IPS-11a (cell line): ENCODE data around the gene PSMC3IP.
A peak's percentile ranks its signal among the peaks of the same experiment; 100 is the strongest.
"Not testable (repeated sequence)": the region's sequence is repeated elsewhere in the genome, so short reads cannot be mapped to it uniquely, and the experiment has no call there.

Experiments used
- H3K4me3 ChIP-seq: one replicate; pipeline ENCODE4 v1.5.1; 2013; ENCODE audit warnings: low read depth, low read length, control low read depth

PSMC3IP gene

DNA sequence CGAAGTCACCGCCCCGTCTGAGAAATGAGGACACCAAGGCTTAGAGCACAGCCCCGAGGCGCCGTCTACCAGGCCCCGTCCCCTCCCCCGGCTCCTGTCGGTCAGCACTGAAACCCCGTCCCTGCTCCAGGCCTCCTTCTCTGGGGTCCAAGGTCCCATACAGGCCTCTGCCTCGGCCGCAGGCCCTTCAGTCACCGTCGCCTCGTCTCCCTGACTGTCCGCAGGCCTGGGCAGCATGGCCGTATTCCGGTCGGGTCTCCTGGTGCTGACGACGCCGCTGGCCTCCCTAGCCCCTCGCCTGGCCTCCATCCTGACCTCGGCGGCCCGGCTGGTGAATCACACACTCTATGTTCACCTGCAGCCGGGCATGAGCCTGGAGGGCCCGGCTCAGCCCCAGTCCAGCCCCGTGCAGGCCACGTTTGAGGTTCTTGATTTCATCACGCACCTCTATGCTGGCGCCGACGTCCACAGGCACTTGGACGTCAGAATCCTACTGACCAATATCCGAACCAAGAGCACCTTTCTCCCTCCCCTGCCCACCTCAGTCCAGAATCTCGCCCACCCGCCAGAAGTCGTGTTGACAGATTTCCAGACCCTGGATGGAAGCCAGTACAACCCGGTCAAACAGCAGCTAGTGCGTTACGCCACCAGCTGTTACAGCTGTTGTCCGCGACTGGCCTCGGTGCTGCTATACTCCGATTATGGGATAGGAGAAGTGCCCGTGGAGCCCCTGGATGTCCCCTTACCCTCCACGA lies 15.0 kb downstream of the PSMC3IP start:
- H3K4me3 ChIP-seq, result peak overlapping the region; percentile 94

DNA sequence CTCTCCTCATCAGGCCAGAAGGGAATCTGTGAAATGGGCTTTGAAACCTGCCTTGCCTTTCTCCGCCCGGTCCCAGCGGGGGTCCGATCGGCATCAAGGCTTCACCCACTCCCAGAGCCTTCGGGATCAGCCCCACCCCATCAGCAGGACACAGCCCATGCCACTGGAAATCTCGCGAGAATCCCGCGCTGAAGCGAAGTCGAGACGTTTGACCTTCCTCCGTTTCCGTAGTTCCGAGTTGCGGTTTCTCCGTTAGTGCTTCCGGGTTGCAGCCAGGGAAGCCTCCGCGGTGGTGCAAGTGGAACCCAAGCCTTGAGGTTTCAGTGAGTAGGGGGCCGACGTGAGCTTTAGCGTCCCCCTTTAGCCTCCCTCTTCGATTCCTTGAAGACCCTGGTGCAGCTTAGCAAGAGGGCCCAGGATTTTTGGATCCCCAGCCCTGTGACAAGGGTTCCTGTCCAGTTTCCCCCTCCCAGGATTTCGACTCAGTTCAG lies 15.6 kb downstream of the PSMC3IP start, which contains the start of gene COASY:
COASY (plus strand) TSS at position 252 of the 491 bp plus-strand sequence. CDS start 475 bp downstream, outside the sequence.
- H3K4me3 ChIP-seq, result peak within 1 kb of the TSS; percentile 94

DNA sequence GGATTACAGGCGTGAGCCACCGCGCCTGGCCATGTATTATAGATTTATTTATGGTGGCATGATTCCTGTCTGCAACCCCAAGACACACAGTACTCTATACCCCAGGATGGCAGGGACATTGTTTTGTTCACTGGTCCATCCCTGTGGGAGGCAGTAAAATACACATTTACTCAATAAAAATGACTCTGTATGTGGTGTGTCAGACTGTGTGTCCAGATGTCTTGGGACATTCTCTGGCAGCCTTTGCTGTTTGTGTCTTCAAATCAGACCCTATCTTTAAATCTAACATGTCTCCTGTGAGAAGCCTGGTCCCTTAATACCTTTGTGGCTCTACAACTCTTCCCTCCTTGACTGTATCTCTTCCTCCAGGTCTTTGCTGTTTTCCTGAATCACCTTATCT lies 17.3 kb downstream of the PSMC3IP start:
- no peak overlapping the region for H3K4me3 ChIP-seq

DNA sequence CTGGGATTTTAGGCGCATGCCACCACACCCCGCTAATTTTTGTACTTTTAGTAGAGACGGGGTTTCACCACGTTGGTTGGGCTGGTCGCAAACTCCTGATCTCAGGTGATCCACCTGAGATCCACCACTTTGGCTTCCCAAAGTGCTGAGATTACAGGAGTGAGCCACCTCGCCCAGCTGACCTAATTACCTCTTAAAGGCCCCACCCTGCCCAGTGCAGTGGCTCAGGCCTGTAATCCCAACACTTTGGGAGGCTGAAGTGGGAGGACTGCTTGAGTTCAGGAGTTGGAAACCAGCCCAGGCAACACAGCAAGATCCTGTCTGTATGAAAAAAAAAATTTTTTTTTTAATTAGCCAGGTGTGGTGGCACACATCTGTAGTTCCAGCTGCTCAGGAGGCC lies 18.5 kb downstream of the PSMC3IP start:
- H3K4me3 ChIP-seq, result no peak overlapping the region

DNA sequence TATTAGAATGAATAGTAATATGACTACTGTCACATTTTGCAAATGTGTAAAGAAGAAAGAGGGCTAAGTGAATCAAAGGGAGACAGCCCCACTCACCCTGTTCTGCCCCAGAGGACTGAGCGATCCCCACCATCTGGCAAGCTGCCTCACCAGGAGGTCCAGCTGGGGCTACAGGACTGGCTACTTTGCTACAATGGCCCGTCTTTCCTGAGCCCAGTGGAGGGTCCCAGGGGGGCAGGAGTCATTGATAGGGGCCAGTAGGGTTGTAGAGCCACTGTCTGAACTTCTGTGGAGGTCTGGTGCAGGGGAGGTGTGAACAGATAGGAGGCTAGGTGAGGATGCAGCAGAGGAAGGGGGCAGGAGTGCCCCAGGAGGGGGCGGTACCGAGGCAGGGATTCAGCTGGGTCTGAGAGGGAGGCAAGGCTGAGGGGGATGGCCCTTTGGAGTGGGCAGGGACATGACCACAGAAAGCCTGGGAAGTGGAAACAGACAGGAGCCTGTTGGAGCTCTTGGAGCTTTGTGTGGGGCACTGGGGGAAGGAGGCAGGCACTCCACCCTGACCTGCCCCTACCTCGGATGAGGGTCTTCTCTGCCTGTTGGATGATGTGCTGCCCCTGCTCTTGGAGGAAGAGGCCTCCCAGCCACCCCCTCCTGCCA lies 21.4 kb downstream of the PSMC3IP start:
- not testable (repeated sequence) for H3K4me3 ChIP-seq

DNA sequence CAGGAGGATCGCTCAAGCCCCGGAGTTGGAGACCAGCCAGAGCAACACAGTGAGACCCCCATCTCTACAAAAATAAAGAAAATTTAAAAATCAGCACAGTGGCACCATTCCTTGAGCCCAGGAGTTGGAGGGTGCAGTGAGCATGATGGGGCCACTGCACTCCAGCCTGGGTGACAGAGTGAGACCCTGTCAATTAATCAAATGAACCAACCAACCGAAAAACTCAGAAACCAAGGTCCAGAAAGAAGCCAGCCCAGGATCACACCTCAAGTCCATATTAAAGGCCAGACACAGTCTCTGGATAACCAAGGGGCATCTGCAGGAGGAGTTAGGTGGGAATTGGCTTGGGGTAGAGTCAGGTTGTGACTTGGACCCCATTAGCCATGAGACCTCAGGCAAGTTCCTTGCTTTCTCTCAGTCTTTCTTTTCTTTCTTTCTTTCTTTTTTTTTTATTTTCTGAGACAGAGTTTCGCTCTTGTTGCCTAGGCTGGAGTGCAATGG lies 22.4 kb downstream of the PSMC3IP start:
- H3K4me3 ChIP-seq, result peak overlapping the region; percentile 89

DNA sequence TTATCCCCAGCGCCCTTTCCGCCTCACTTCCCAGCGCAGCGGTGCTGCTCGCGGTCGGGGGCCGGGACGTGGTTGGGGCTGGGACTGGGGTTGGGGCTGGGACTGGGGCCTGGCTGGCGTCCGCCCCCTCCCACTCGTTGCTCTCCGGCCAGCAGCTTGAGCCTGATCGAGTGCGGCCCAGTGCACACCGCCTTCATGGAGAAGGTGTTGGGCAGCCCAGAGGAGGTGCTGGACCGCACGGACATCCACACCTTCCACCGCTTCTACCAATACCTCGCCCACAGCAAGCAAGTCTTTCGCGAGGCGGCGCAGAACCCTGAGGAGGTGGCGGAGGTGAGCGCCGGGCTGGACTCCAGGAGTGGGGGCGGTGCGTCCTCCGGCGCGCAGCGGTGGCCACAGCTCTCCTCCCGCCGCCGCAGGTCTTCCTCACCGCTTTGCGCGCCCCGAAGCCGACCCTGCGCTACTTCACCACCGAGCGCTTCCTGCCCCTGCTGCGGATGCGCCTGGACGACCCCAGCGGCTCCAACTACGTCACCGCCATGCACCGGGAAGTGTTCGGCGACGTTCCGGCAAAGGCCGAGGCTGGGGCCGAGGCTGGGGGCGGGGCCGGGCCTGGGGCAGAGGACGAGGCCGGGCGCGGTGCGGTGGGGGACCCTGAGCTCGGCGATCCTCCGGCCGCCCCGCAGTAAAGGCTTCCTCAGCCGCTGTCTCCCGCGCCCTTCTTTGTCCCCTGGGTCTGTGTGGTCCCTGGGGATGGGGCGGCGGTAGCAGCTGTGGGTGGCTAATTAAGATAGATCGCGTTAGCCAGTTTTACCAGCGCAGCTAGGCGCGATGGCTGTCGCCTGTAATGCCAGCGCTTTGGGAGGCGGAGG lies 23.0 kb downstream of the PSMC3IP start:
- H3K4me3 ChIP-seq, result peak overlapping the region; percentile 89

DNA sequence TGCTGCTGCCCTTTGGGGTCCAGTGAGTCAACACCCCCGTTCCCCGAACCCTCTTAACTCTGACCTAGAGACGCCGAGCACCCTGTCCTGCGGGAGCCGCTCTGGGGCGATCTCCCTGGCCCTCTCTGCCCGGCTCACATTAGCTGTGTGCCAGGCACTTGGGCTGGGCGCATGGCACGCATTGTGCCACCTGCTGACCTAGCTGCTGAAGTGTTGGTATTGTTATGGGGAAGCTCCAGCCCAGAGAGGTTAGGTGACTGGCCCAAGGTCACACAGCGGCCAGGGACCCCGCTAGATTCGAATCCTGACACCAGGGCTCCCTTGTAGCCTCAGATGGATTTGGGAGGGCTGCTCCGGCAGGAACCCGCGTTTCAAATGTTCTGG lies 23.7 kb downstream of the PSMC3IP start:
- peak overlapping the region; percentile 89 for H3K4me3 ChIP-seq

DNA sequence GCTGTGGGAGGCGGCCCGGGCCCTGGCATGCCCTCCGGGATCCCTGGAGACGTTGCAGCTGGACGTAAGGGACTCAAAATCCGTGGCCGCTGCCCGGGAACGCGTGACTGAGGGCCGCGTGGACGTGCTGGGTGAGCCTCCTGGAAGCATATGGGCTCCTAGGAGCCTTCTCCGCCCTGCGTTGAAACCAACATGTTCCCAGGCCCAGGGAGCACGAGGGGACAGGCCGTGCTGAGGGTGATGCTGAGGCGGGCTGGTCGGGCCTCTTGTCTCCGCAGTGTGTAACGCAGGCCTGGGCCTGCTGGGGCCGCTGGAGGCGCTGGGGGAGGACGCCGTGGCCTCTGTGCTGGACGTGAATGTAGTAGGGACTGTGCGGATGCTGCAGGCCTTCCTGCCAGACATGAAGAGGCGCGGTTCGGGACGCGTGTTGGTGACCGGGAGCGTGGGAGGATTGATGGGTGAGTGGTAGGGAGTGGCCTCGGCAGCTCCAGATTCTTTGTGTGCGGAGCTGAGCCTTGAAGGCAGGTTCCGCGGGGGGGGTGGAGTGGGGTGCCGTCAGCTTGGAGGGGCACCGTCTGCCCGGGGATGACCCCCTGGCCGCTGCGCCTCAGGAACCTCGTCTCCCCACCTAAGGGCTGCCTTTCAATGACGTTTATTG lies 24.2 kb downstream of the PSMC3IP start:
- no peak overlapping the region for H3K4me3 ChIP-seq

DNA sequence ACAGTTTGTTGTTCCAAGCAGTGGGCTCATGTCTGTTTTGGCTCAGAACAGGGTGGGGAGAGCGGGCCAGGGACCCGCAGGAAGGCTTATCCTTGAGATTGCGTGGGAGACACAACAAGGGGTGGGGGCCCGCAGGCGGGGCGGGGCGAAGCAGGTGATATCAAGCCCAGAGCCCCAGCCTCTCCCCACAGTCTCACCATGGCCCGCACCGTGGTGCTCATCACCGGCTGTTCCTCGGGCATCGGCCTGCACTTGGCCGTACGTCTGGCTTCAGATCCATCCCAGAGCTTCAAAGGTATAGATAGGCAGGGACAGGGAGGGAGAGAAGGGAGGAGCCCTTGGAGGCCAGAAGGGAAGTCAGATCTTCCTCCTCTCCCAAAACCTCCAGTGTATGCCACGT lies 24.8 kb downstream of the PSMC3IP start, which contains the start of gene HSD17B1:
HSD17B1 (plus strand) TSS at position 188 of the 400 bp plus-strand sequence; CDS start at position 199, 11 bp downstream.
- not testable (repeated sequence) for H3K4me3 ChIP-seq

DNA sequence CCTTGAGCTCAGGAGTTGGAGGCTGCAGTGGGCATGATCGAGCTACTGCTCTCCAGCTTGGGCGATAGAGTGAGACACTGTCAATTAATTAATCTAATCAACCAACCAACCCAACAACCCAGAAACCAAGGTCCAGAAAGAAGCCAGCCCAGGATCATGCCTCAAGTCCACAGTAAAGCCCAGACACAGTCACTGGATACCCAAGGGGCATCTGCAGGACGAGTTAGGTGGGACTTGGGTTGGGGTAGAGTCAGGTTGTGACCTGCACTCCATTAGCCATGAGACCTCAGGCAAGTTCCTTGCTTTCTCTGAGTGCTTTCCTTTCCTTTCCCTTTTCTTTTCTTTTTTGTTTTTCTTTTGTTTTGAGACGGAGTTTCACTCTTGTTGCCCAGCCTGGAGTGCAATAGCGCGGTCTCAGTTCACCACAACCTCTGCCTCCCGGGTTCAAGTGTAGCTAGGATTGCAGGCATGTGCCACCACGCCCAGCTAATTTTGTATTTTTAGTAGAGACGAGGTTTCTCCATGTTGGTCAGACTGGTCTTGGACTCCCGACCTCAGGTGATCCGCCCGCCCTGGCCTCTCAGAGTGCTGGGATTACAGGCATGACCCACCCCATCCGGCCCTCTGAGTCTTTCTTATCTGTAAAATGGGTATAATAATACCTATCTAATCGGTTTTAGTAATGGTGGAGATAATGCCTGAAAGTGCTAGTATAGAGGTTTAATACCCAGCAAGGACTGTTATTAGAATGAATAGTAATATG lies 28.4 kb downstream of the PSMC3IP start:
- H3K4me3 ChIP-seq, result peak overlapping the region; percentile 45

DNA sequence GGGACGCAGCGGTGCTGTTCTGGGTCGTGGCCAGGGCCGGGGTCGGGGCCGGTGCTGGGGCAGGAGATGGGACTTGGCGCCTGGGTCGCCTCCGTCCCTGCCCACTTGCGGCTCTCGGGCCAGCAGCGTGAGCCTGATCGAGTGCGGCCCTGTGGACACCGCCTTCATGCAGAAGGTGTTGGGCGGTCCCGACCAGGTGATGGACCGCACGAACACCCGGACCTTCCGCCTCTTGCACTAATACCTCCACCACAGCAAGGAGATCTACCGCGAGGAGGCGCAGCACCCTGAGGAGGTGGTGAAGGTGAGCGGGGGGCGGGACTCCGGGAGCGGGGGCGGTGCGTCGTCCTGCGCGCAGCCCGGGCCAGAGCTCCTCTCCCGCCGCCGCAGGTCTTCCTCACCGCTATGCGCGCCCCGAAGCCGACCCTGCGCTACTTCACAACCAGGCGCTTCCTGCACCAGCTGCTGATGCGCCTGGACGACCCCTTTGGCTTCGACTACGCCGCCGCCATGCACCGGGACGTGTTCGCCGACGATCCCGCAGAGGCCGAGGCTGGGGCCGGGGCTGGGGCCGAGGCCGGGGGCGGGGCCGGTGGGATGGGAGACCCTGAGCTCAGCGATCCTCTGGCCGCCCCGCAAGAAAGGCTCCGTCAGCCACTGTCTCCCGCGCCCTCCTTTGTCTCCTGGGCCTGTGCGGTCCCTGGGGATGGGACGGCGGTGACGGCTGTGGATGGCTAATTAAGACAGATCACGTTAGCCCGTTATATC lies 29.3 kb downstream of the PSMC3IP start:
- peak overlapping the region; percentile 45 for H3K4me3 ChIP-seq

DNA sequence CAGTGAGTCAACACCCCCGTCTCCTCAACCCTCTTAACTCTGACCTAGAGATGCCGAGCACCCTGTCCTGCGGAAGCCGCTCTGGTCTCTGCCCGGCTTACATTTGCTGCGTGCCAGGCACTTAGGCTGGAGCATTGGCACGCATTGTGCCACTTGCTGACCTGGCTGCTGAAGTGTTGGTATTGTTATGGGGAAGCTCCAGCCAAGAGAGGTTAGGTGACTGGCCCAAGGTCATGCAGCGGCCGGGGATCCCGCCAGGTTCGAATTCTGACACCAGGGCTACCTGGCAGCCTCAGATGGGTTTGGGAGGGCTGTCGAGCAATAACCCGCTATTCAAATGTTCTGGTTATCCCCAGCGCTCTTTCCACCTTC lies 29.8 kb downstream of the PSMC3IP start:
- peak overlapping the region; percentile 8 for H3K4me3 ChIP-seq

DNA sequence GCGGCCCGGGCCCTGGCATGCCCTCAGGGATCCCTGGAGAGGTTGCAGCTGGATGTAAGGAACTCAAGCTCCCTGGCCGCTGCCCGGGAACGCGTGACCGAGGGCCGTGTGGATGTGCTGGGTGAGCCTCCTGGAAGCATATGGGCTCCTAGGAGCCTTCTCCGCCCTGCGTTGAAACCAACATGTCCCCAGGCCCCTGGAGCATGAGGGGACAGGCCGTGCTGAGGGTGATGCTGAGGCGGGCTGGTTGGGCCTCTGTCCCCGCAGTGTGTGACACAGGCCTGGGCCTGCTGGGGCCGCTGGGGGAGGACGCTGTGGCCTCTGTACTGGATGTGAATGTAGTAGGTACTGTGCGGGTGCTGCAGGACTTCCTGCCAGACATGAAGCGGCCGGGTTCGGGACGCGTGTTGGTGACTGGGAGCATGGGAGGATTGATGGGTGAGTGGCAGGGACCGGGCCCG lies 30.5 kb downstream of the PSMC3IP start:
- H3K4me3 ChIP-seq, result no peak overlapping the region

DNA sequence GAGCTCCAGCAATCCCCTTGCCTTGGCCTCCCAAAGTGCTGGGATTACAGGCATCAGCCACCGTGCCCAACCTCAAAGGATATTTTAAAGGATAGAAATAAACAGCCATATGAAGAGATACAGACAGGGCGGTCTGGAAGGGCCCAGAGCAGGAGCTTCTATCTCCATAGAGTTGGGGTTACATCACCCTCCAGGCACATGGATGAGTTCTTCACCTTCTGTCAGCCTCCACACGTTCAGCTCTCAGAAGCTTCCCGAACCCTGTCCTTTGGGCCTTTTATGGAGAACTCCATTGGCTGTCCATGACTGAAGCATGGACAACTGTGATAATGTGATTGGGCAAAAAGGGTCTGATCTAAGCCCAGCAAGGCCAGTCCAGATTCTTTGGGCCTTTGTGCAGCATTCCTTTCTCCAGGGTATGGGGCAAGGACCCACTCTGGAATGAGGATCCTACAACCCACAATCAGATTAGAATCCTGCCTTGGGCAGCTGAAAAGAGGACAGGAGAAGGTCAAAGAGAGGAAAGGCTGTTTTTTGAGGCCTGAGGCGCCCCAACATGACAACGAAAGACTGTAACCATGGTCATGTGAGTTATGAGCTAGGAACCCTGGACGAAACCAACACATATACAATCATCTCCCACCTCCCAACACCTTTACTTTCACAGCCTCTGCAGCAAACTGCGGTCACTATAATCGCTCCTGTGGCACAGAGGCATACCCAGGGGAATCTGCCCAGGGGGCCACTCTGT lies 31.6 kb downstream of the PSMC3IP start:
- H3K4me3 ChIP-seq, result not testable (repeated sequence)

DNA sequence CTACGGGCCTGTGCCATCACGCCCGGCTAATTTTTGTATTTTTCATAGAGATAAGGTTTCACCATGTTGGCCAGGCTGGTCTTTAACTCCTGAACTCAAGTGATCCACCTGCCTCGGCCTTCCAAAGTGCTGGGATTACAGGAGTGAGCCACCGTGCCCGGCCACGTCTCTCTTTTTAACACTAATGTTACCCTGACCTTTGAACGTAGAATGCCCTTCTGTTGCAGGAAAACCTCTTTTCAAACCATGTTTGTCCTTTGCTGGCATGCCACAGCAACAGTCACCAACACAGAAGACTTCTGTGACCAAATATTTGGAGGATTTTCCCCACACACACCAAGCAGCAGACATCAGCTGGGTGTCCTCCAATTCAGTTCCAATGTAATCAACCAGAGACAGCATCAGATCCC lies 32.6 kb downstream of the PSMC3IP start:
- no peak overlapping the region for H3K4me3 ChIP-seq

DNA sequence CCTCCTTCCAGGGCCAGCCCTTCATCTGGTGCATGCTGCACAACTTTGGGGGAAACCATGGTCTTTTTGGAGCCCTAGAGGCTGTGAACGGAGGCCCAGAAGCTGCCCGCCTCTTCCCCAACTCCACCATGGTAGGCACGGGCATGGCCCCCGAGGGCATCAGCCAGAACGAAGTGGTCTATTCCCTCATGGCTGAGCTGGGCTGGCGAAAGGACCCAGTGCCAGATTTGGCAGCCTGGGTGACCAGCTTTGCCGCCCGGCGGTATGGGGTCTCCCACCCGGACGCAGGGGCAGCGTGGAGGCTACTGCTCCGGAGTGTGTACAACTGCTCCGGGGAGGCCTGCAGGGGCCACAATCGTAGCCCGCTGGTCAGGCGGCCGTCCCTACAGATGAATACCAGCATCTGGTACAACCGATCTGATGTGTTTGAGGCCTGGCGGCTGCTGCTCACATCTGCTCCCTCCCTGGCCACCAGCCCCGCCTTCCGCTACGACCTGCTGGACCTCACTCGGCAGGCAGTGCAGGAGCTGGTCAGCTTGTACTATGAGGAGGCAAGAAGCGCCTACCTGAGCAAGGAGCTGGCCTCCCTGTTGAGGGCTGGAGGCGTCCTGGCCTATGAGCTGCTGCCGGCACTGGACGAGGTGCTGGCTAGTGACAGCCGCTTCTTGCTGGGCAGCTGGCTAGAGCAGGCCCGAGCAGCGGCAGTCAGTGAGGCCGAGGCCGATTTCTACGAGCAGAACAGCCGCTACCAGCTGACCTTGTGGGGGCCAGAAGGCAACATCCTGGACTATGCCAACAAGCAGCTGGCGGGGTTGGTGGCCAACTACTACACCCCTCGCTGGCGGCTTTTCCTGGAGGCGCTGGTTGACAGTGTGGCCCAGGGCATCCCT lies 34.1 kb downstream of the PSMC3IP start:
- H3K4me3 ChIP-seq, result no peak overlapping the region
